Activated CD4-positive, alpha-beta T cell treated with anti-CD3 and anti-CD28 coated beads for 48 hours (primary cell): Measurements from ENCODE around the gene MEAF6.
"Not testable (repeated sequence)": the region's sequence is repeated elsewhere in the genome, so short reads cannot be mapped to it uniquely, and the experiment has no call there.

Experiments
- DNase-seq: peaks from one replicate; pipeline ENCODE4 v3.0.0-alpha.2; 2020

The MEAF6 gene

DNA sequence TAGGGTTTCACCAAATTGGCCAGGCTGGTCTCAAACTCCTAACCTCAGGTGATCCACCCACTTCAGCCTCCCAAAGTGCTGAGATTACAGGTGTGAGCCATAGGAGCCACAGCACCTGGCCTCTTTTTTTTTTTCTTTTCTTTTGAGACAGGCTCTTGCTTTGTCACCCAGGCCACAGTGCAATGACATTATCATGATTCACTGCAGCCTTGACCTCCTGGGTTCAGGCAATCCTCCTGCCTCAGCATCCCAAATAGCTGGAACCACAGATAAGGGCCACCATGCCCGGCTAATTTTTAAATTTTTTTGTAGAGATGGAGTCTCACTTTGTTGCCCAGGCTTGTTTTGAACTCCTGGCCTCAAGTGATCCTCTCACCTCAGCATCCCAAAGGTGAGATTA, 15.3 kb upstream of the MEAF6 start:
- DNase-seq: not testable (repeated sequence)

DNA sequence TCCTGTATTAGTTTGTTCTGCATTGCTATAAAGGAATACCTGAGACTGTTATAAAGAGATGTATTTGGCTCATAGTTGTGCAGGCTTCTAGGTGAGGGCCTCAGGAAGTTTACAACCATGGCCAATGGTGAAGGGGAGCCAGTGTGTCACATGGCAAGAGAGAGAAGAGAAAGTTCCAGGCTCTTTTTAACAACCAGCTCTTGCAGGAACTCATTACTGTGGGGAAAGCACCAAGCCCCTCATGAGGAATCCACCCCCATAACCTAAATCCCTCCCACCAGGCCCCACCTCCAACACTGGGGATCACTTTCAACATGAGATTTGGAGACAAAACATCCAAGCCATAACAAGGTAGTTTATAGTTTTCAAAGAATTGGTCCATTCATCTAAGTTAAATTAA, 5.0 kb upstream of the MEAF6 start:
- DNase-seq: no peak

DNA sequence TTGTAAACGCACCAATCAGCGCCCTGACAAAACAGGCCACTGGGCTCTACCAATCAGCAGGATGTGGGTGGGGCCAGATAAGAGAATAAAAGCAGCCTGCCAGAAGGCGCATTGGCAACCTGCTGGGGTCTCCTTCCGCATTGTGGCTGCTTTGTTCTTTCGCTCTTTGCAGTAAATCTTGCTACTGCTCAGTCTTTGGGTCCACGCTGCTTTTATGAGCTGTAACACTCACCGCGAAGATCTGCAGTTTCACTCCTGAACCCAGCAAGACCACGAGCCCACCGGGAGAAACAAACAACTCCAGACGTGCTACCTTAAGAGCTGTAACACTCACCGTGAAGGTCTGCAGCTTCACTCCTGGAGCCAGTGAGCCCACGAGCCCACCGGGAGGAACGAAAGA, 4.4 kb upstream of the MEAF6 start:
- DNase-seq: peak; percentile 58

DNA sequence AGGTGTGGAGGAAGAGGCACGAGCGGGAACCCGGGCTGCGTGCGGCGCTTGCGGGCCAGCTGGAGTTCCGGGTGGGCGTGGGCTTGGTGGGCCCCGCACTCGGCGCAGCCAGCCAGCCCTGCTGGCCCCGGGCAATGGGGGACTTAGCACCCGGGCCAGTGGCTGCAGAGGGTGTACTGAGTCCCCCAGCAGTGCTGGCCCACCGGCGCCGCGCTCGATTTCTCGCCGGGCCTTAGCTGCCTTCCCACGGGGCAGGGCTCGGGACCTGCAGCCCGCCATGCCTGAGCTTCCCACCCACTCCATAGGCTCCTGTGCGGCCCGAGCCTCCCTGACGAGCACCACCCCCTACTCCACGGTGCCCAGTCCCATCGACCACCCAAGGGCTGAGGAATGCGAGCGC, 3.7 kb upstream of the MEAF6 start:
- DNase-seq: not testable (repeated sequence)

DNA sequence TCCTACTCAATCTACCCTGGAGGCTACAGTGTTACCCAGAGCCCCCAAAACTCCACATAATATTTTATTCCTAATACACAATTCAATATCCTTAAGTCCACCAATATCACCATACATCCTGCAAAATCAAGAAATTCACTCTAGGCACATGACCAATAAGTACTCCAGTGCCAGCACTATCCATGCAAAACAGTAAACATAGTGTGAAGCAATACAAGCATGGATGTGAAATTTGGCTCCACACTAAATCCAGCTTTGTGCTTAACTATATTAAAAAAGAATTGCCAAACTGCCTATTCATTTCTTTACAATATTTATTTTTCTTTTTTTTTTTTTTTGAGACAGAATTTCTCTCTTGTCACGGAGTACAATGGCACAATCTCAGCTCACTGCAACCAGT, 3.0 kb upstream of the MEAF6 start:
- no peak for DNase-seq

DNA sequence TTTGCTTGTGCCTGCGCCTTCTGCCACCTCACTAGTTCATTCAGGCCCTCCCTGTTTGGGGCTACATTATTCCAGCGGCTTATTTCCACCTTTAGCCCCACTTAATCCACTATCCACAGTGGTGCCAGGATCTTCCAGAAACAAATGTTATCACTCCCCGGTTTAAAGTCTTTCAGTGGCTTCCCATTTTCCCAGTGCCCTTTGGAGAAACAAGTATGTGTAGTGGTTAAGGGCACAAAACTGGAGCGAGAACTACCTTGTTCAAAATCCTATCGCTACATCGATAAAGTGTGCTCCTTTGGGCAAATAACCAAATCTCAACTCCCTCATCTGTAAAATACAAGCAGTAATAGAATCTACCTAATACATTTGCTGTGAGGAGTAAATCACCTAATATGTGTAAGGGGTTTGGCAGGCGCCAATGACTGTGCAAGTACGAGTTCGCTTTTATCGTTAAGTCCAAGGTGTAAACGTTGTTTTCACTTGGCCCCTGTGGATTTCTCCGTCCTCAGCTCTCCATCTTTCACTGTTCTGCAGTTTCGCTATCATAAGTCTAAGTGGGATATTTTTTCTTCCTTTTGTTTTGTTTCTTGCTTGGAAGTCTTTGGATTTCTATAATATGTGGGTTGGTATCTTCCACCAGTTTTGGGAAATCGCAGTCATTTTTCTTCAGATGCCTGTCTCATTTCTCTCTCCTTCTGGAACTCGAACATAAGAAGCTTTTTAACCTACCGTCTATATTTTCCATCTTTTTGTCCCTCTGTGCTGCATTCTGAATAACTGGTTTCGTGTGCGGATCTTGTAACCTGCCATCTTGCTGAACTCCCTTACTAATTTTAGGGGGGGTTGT, 844 bp upstream of the MEAF6 start:
- no peak for DNase-seq

DNA sequence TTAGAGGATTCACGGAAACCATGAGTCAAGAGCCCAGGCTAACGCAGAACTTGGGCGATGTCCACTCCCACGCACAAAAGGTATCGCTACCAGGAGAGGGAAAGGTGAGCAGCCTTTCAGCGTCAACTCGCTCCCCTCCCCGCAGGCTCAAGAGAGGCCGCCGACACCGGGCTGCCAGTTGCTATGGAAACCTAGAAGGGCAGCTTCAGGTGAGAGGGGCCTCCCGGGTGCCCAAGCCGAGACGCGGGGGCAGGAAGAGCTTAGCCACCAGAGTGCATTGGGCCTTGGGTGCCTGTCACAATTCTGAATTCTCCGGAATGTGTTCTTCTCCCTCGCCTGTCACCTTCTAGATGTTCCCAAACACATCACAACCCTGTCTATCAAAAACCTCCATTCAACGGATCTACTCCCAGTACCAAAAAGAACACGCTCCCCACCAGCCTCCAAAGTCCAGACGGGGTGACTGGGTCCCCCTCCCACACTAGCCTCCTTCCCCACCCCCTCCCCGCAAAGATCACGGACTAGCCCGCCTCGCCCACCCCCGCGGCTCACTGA, 694 bp downstream of the MEAF6 start:
- peak; percentile 79 for DNase-seq

DNA sequence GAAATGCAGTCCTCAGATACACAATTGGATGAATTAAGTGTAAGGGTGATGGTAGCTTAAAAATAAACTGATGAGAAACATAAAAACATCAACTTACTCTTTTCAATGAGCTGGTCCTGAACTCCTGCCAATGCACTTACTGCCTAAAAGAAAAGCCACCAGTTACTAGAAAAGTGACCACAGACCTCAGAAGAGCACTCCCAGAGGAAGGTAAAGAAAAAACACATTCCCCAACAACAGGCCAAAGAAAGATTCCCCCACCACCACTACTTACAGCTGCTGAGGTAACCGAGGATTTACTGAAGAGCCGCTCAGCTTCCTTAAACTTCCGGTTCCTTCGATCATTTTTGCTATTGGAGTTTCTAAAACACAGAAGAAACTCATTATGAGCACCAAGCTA, 5.4 kb downstream of the MEAF6 start:
- DNase-seq: no peak

DNA sequence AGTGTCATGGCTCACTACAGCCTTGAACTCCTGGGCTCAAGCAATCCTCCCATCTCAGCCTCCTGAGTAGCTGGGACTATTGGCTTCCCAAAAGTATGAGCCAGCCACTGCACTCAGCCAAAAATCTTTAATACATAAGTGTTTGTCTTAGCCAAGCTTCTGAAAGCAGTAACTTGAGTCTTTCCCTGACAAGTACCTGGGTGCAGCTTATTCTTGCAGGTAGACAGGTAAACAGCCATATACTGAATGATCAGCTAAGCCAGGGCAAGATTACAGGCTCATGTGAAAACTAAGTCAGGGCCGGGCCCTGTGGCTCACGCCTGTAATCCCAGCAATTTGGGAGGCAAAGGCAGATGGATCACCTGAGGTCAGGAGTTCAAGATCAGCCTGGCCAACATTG, 7.8 kb downstream of the MEAF6 start:
- DNase-seq: no peak

DNA sequence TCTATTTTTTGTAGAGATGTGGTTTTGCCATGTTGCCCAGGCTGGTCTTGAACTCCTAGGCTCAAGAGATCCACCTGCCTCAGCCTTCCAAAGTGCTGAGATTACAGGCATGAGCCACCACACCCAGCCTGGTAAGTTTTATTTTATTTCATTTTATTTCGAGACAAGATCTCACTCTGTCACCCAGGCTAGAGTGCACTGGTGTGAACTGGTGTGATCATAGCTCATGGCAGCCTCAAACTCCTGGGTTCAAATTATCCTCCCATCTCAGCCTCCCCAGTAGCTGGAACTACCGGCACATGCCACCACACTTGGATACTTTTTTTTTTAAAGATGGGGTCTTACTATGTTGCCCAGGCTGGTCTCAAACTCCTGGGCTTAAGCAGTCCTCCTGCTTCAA, 11.8 kb downstream of the MEAF6 start:
- DNase-seq: not testable (repeated sequence)

DNA sequence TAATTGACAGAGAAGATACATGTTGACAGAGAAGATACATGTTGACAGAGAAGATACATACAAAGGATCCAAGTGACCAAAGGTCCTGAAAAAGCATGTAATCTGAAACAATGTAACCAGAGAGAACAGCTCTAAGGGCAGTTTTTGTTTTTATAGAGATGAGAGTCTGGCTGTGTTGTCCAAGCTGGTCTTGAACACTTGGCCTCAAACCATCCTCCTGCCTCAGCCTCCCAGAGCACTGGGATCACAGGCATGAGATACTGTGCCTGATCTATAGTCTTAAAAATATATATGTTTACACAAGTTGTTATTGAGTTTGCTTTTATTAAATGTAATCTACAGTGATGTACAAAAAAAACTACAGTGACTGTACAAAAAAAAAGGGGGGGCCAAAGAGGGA, 12.5 kb downstream of the MEAF6 start:
- DNase-seq: no peak

DNA sequence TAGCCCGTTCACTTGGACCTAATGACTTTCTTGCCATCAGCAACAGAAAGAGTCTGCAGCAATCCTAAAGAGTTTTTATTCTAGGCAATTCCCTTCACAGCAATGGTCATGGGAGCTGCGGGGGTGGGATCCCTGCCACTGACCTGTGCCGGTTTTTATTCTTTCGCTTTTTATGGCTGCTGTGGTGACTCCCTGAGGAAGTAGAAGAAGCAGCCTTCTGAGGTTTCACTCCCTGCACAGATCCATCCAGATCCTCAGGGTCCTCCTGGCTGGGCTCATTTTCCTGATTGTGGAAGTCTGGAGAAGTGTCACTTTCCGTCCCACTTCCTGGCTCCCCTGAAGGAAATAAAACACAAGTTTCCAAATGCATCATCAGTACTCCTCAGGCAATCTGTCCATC, 12.9 kb downstream of the MEAF6 start:
- DNase-seq: no peak

DNA sequence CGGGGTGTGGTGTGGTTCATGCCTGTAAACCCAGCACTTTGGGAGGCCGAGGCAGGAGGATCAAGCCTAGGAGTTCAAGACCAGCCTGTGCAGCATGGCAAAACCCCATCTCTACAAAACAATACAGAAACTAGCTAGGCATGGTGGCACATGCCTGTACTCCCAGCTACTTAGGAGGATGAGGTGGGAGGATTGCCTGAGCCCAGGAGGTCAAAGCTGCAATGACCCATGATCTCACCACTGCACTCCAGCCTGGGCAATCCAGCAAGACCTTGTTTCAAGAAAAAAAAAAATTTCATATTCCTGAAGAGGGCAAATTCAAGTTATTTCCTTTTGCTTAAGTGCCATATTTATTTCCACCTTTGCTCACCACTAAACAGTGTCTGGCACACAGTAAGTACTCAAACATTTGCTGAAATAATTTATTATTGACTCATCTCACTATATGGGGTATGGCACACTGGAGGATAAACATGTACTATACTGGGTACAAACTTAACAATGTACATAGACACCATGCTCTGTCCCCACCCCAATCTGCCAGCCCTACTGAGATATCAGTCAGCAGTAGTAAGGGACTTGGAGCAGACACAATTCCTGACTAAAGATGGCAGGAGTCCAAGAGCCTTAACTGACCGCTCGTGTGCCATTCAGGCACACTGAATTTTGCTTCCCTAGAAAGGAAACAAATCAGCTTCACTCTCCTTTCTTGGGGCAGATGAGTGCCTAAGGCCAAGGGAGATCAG, 15.5 kb downstream of the MEAF6 start:
- DNase-seq: no peak

DNA sequence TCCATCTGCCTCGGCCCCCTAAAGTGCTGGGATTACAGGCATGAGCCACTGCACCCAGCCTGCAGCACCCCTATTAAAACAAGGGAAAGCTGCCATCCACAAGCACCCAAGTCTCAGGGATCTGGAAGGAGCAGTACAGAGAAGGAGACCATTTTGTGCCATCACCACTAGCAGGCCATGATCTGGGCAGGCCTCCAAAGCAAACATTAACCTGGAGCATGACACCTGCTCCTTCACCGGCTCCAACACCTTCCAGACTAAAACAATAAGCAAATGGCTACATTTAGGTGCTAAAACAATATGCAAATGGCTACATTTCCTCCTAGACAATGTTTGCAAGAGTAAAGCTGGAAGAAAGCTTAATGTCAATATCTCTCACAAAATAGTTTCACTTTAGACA, 16.7 kb downstream of the MEAF6 start:
- DNase-seq: no peak

DNA sequence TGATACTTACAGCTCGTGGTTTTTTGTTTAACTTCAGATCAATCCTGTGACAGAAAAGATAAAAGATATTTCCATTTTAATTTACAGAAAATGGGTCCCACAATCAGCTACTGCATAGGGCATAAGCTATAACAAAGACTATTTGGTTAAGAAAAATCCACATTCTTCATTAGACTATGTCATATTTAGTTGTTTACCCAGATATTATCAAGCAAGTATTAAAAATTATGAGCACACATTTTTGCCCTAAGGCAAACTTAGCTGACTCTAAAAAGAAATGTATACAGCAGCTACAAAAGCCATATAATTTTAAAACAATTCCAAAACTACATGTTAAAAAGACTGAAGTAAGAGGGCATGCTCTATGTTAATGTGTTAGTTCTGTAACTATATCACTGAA, 18.7 kb downstream of the MEAF6 start:
- DNase-seq: no peak

DNA sequence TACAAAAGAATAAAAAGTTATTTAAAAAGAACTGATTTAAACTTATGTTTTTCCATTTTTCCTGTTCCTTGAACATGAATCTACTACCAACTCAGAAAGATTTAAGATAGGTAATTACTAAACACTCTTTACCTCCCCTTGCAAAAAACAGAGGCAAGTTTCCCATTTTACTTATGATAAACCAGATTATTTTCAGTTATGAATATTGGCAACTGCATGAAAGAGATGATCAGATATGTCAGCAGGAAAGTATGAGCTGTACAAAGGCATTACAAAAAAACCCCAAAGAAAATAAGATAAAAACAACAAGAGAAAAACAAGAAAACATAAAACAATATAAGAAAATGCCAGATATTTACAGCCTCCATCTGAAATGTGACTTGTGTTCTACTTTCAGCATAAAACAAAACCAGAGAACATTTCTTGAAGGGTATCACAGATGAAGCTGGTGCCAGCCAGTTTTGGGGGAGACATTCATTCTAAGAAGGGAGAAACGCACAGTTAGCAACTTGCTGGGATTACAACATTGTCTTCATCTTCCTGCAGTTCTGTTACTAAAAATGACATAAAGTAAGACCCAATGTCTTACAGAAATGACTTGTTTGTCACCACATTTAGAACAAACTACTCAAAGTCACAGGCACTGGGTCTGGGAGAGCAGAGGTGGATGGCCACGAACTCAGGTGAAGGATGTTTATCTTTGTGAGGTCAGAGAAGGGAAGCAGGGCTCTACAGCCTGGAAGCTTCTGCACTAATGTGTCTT, 21.0 kb downstream of the MEAF6 start:
- DNase-seq: no peak

DNA sequence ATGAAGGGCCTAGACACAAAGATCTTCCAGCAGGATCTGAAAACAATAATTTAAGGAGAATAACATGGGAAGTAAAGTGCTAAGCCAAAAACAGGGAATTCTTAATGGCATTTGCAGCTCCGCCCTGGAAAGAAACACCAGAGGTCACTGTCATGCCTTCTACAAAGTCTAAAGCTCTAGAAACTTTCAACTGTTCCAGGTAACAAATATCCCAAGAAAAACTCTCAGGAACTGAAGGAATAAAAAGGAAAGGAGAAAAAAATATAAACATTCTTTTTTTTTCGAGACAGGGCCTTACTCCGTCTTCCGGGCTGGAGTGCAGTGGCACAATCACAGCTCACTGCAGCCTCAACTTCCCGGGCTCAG, 27.0 kb downstream of the MEAF6 start:
- DNase-seq: no peak

DNA sequence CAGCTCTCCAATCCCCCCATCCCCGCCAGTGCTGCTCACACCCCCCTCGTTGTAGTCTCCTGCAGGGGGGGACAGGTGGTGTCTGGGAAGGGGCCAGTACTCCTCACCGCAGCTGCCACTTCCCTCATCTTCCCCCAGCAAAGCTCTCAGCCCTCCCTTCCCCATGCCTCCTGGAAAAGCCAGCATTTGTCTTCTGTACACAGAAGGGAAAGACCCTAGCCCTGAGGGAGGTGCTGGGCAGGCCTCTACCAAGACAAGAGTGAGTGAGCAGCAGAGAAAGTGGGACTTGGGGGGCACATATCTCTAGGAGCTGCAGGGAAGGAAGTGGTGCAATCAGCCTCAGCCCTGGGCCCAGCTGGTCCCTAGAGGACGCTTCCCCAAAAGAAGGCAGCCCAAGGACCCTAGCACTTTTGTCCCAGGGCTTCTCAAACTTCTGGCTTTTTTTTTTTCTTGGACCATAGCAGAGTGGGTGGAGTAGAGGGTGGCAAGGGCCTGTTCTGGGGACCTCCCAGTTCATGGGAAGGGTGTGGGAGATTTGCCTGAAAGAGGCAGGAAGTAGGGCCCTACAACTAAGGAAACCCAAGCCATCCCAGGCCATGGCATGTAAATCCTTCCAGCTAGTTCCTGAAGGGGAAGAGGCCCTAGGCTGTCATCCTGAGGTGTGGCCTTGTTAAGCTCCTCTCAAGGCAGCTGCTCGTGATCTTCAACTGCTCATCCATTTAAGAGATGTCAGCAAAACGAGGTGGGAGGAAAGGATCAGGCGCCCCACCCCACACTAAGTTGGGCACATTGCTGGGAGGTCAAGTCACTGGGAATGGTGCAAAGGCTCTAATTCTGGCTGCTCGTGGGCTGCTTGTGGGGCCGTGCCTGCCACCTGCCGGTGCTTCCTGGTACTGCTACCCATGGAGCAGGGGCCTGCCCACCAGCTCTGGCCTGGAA, 27.6 kb downstream of the MEAF6 start:
- DNase-seq: peak; percentile 86

DNA sequence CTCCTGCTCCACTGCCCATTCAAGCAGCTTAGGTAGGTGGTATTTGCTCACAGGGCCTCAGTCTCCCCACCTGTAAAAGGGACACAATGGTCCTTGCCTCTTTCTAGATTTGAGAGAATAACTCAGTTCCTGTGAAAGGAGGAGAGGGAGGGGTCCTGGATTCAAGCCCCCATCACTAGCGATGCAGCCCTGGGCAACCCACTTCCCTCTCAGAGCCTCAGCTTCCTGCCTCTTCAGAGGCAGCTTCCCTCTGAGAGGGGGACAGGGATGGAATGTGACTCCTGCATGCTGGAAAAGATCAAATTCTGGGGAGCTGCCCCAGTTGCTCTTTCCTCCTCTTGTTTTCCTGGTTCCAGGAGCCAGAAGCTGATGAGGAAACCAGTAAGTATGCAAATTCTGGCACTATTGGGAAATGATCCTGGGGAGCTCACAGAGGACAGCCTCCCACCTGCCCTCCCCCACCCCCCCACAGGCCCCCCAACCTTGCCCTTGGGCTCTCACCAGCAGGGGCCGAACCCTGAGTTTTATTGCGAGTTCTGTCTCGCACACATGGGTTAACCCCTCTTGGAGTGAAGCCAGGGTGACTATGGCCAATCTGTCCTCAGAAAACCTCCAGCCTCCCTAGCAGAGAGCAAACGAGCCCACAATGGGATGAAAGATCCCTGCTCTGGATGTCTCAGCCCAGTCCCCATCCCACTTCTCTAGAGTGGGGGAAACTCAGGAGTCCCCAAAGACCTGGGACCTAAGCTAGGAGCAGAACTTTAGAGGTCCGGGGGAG, 28.5 kb downstream of the MEAF6 start:
- DNase-seq: no peak

DNA sequence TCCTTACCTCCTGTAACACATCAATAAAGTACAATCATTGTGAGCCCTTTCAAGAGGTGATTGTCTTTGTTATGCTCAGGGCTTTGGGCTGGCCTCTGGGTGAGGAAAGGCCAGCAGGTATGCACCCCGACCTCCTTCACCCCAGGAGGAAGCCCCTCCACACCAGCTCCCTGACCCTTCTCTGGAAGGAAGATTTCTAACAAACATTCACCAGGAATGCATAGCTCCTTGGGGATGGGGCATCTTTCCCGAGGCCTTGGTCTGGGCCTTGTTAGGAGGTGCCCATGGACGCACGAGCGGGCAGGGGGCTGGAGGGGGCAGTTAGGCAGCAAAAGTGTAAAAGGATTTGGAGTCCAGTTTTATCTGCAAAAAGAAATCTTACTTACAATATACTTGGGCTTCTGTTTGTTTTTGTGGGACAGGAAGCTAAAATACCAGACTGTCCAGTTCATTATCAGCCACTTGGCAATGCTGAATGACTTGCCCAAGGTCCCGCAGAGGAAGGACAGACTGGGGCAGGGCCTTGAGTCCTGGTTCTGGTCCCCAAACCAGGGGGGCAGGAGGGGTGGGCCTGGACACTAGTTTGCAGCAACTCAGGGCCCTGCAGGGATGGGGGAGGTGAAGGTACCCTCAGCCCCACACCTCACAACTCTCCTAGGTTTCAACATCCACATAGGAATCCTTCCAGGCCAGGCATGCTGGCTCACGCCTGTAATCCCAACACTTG, 30.1 kb downstream of the MEAF6 start:
- DNase-seq: no peak

DNA sequence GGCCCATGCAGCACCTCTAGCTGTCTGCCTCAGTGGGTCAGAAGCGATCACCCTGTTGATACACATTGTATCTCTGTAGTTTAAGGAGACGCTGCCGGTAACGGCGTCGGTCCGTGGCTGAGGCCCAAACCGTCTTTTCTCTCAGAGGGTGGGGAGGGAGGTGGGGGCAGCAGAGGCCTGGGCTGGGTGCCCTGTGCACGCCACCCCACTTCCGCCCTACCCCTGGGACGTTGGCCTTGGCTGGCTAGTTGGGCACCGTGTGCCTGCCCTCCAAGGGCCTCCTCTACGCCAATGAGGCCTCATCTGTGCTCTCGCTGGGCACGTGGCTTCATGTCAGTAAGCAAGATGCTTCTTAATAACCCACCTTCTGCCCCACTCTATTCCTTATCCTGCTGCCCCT, 30.8 kb downstream of the MEAF6 start:
- DNase-seq: no peak
